NT2/D1 (cell line): ENCODE data around the gene MFRP.

Source experiments
- SUZ12 ChIP-seq: IDR thresholded peaks from 2 replicates; pipeline ENCODE4 v1.6.1; 2011; ENCODE audit not compliant: insufficient read length, insufficient read depth; ENCODE audit errors: extremely low read depth
- YY1 ChIP-seq: IDR thresholded peaks from 2 replicates; pipeline ENCODE4 v1.6.1; 2011; ENCODE audit not compliant: insufficient read length, insufficient read depth
- ZNF274 ChIP-seq: IDR thresholded peaks from 2 replicates; pipeline ENCODE4 v1.6.1; 2011; ENCODE audit warnings: mild to moderate bottlenecking, low read depth, low read length

GRCh38 chr11:119355091-119355843 is 8.8 kb upstream of the MFRP start:
- TF ChIP-seq YY1 (no peak), ZNF274 (no peak), SUZ12 (no peak)
